Forelimb muscle (tissue), 1 donor: ENCODE results near the gene MYO5B. TPM values are rescaled to one million over a fixed set of nuclear protein-coding genes. Genes with fewer than 3 reads are reported as not detected.

Experiments
- DNase-seq: peaks from one replicate; pipeline ENCODE4 v3.0.0-alpha.2; 2013; ENCODE audit warnings: low read depth
- polyA plus RNA-seq: library from polyadenylated mRNA; unstranded; fragments of 120-200 nt; gene quantifications from one replicate; pipeline ENCODE4 v1.2.1, GENCODE V29; 2013; ENCODE audit not compliant: insufficient read length

The MYO5B gene
- polyA plus RNA-seq, 1 donor = 1.6 TPM

GRCh38 chr18:49970319-49970718 lies 224.6 kb downstream of the MYO5B start:
- no peak for DNase-seq

GRCh38 chr18:49968644-49969309 lies 226.2 kb downstream of the MYO5B start:
- DNase-seq = no peak

- DNase-seq = no peak
Measured at GRCh38 chr18:49967636-49968313, 227.2 kb downstream of the MYO5B start.

- DNase-seq = no peak
Measured at GRCh38 chr18:49967171-49967570, 227.8 kb downstream of the MYO5B start.

GRCh38 chr18:49966090-49966489 lies 228.9 kb downstream of the MYO5B start:
- no peak for DNase-seq

- no peak for DNase-seq
Measured at GRCh38 chr18:49963217-49963616, 231.7 kb downstream of the MYO5B start.

GRCh38 chr18:49961271-49961670 lies 233.7 kb downstream of the MYO5B start:
- DNase-seq = no peak

GRCh38 chr18:49960376-49960775 lies 234.6 kb downstream of the MYO5B start:
- no peak for DNase-seq

GRCh38 chr18:49959176-49959575 lies 235.8 kb downstream of the MYO5B start:
- no peak for DNase-seq

GRCh38 chr18:49955263-49955662 lies 239.7 kb downstream of the MYO5B start:
- no peak for DNase-seq

- no peak for DNase-seq
Measured at GRCh38 chr18:49953391-49953790, 241.6 kb downstream of the MYO5B start.

- DNase-seq = no peak
Measured at GRCh38 chr18:49949951-49950395, 245.0 kb downstream of the MYO5B start.

- no peak for DNase-seq
Measured at GRCh38 chr18:49948975-49949374, 246.0 kb downstream of the MYO5B start.

GRCh38 chr18:49944663-49945062 lies 250.3 kb downstream of the MYO5B start:
- DNase-seq = no peak

- DNase-seq = no peak
Measured at GRCh38 chr18:49936821-49937220, 258.1 kb downstream of the MYO5B start.

- DNase-seq = no peak
Measured at GRCh38 chr18:49935215-49935614, 259.7 kb downstream of the MYO5B start.

GRCh38 chr18:49934457-49934856 lies 260.5 kb downstream of the MYO5B start:
- DNase-seq = no peak

- DNase-seq = no peak
Measured at GRCh38 chr18:49933530-49934128, 261.3 kb downstream of the MYO5B start.

GRCh38 chr18:49931760-49932159 lies 263.2 kb downstream of the MYO5B start:
- DNase-seq = no peak

- DNase-seq = no peak
Measured at GRCh38 chr18:49931179-49931578, 263.8 kb downstream of the MYO5B start.

- DNase-seq = no peak
Measured at GRCh38 chr18:49926106-49926745, 268.7 kb downstream of the MYO5B start.

- DNase-seq = no peak
Measured at GRCh38 chr18:49924293-49924983, 270.5 kb downstream of the MYO5B start.
